Measurements from ENCODE around the gene TTLL9. TPM values are rescaled to one million over a fixed set of nuclear protein-coding genes. Genes with fewer than 3 reads are reported as not detected.

The TTLL9 gene
- total RNA-seq, 1 donor from 2014 or later: 0.24 TPM

DNA sequence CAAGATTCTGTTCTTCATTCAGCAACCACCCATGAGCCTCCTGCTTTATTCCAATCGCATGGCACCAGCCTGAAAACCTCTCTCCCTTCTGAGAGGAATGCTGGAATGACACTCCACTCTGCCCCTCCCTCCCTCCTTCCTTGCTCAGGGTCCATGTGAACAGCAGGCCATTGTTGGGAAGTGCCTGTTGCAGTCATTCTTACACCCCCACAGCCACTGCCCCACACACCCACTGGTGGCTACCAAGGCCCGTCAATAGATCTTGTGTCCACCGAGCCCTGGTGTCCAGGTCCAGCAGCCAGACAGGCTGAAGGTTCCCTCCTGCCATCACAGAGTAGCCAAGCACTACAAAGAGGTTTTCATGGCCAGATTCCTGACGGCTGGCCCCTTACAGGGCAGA is 74.9 kb downstream of the TTLL9 start:
- no peak overlapping the region for H3K27ac Mint-ChIP-seq (ENCODE audit: unreplicated experiment)
- no peak for DNase-seq (ENCODE audit: extremely low spot score, unreplicated experiment)
- peaks cover 2% of the 10 kb centered on the region for H3K4me1 Mint-ChIP-seq (ENCODE audit: unreplicated experiment)
- H3K9me3 Mint-ChIP-seq (ENCODE audit: unreplicated experiment): no peaks in the 10 kb centered on the region
- H3K27me3 Mint-ChIP-seq (ENCODE audit: unreplicated experiment): no peaks in the 10 kb centered on the region
- H3K4me3 Mint-ChIP-seq (ENCODE audit: unreplicated experiment): no peak overlapping the region
- peaks cover 32% of the 10 kb centered on the region for H3K36me3 Mint-ChIP-seq (ENCODE audit: unreplicated experiment)
- TF ChIP-seq, protein P1, sequence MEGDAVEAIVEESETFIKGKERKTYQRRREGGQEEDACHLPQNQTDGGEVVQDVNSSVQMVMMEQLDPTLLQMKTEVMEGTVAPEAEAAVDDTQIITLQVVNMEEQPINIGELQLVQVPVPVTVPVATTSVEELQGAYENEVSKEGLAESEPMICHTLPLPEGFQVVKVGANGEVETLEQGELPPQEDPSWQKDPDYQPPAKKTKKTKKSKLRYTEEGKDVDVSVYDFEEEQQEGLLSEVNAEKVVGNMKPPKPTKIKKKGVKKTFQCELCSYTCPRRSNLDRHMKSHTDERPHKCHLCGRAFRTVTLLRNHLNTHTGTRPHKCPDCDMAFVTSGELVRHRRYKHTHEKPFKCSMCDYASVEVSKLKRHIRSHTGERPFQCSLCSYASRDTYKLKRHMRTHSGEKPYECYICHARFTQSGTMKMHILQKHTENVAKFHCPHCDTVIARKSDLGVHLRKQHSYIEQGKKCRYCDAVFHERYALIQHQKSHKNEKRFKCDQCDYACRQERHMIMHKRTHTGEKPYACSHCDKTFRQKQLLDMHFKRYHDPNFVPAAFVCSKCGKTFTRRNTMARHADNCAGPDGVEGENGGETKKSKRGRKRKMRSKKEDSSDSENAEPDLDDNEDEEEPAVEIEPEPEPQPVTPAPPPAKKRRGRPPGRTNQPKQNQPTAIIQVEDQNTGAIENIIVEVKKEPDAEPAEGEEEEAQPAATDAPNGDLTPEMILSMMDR (IDR thresholded peaks at IDR 0.05): no peak

DNA sequence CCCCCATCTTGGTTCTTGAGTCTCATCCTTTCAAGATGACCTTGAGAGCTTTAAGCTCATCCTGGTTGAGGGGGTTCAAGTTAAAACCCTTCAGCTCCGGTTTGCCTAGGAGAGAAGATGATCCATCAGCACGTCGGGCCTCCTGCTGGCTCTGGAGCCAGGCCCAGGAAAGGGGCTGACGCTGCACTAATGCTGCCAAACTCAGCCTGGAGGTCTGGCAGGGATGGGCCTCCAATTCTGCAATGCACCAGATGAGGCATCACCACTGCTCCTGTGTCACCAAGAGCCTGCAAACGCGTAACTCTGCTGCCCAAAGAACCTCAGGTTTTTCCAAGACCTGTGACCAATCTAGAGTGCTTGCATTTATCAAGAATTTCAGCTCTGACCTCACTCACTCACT is 75.4 kb downstream of the TTLL9 start:
- DNase-seq (ENCODE audit: extremely low spot score, unreplicated experiment): no peak
- H3K27ac Mint-ChIP-seq (ENCODE audit: unreplicated experiment): no peak overlapping the region
- no peaks in the 10 kb centered on the region for H3K9me3 Mint-ChIP-seq (ENCODE audit: unreplicated experiment)
- peaks cover 32% of the 10 kb centered on the region for H3K36me3 Mint-ChIP-seq (ENCODE audit: unreplicated experiment)
- TF ChIP-seq, protein P1 (IDR thresholded peaks at IDR 0.05): no peak
- H3K4me3 Mint-ChIP-seq (ENCODE audit: unreplicated experiment): no peak overlapping the region
- no peaks in the 10 kb centered on the region for H3K27me3 Mint-ChIP-seq (ENCODE audit: unreplicated experiment)
- peaks cover 7% of the 10 kb centered on the region for H3K4me1 Mint-ChIP-seq (ENCODE audit: unreplicated experiment)

DNA sequence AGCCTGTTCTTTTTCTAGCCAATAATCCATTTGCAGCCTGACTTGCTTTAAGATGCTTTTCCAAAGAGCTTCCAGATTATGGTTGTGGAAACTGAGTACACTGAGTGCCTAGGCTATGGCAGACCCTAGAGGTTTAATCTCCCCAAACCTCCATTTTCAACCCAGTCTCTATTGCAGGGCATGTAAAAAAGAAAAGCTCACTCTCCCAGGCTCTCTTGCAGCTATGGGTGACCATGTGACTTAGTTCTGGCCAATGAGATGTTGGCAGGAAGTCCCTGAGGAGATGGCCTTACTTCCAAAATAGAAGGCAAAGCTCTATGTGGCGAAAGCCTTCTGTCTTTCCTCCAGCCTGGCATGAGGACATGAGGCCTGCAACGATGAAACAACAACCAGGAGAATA is 77.6 kb downstream of the TTLL9 start:
- no peaks in the 10 kb centered on the region for H3K9me3 Mint-ChIP-seq (ENCODE audit: unreplicated experiment)
- peaks cover 32% of the 10 kb centered on the region for H3K36me3 Mint-ChIP-seq (ENCODE audit: unreplicated experiment)
- TF ChIP-seq, protein P1 (IDR thresholded peaks at IDR 0.05): no peak
- no peak for DNase-seq (ENCODE audit: extremely low spot score, unreplicated experiment)
- H3K4me1 Mint-ChIP-seq (ENCODE audit: unreplicated experiment): peaks cover 16% of the 10 kb centered on the region
- H3K27me3 Mint-ChIP-seq (ENCODE audit: unreplicated experiment): no peaks in the 10 kb centered on the region
- no peak overlapping the region for H3K4me3 Mint-ChIP-seq (ENCODE audit: unreplicated experiment)
- no peak overlapping the region for H3K27ac Mint-ChIP-seq (ENCODE audit: unreplicated experiment)

DNA sequence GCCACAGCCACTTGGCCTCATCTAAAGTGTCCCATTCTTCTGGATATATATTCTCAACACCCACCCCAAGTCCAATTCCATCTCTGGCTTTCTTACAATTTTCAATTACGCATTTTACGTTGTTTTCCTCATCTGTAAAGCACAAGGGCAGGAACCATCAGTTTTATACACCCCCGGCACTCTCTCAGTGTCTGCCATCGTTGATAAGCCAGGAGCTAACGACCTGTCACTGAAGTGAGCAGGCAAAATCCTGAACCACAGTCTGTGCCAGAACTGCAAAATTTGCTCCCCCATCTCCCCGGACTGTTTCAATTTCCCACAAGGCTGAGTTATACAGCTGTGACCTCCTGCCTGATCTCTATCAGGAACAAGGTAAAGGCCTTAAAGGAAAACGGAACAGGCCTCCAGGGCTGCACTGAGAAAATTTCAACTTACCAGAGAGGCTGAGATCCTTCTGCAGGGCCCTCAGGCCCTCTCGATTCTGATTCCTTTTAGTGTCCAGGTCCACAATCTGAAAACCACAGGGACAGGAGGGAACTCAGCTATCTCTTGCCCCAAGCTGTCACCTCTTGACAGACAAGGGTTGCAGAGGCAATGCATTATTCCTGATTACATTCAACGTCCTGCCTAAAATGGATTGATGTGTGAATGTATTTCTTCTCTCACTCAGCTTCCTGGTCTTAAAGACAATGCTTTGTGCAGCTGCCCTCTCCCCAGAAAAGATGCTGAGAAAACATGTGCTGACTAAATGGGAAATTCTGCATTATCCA is 79.6 kb downstream of the TTLL9 start:
- Mint-ChIP-seq H3K36me3 (ENCODE audit: unreplicated experiment) (peaks cover 26% of the 10 kb centered on the region), H3K9me3 (ENCODE audit: unreplicated experiment) (no peaks in the 10 kb centered on the region), H3K4me3 (ENCODE audit: unreplicated experiment) (peak overlapping the region; percentile 97), H3K27ac (ENCODE audit: unreplicated experiment) (no peak overlapping the region), H3K4me1 (ENCODE audit: unreplicated experiment) (peaks cover 16% of the 10 kb centered on the region), H3K27me3 (ENCODE audit: unreplicated experiment) (peaks cover 4% of the 10 kb centered on the region)
- DNase-seq (ENCODE audit: extremely low spot score, unreplicated experiment): no peak
- TF ChIP-seq, protein P1 (IDR thresholded peaks at IDR 0.05): no peak

DNA sequence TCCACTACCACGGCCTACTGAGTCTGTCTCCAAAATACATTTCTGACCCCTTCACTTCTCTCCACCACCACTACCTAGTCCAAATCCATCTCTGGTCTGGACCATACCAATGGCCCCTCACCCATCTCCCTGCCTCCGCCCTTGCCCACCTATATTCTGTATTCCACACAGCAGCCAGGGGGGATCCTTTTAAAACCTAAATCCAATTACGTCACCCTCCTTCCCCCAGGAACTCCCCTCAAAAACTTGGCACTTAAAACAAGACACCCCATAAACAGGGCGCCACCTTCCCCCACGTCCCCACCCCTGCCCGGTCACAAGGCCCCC is 80.7 kb downstream of the TTLL9 start:
- Mint-ChIP-seq H3K4me1 (ENCODE audit: unreplicated experiment) (peaks cover 16% of the 10 kb centered on the region), H3K9me3 (ENCODE audit: unreplicated experiment) (no peaks in the 10 kb centered on the region), H3K4me3 (ENCODE audit: unreplicated experiment) (peak overlapping the region; percentile 97), H3K36me3 (ENCODE audit: unreplicated experiment) (peaks cover 20% of the 10 kb centered on the region), H3K27ac (ENCODE audit: unreplicated experiment) (peak overlapping the region; percentile 91), H3K27me3 (ENCODE audit: unreplicated experiment) (peaks cover 7% of the 10 kb centered on the region)
- no peak for DNase-seq (ENCODE audit: extremely low spot score, unreplicated experiment)
- TF ChIP-seq, protein P1 (IDR thresholded peaks at IDR 0.05): no peak
